ENCODE results near the gene RTP2. TPM values are rescaled to one million over a fixed set of nuclear protein-coding genes. Genes with fewer than 3 reads are reported as not detected.

Gene RTP2, protein sequence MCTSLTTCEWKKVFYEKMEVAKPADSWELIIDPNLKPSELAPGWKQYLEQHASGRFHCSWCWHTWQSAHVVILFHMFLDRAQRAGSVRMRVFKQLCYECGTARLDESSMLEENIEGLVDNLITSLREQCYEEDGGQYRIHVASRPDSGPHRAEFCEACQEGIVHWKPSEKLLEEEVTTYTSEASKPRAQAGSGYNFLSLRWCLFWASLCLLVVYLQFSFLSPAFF
- total RNA-seq = not detected in 2 replicates

DNA sequence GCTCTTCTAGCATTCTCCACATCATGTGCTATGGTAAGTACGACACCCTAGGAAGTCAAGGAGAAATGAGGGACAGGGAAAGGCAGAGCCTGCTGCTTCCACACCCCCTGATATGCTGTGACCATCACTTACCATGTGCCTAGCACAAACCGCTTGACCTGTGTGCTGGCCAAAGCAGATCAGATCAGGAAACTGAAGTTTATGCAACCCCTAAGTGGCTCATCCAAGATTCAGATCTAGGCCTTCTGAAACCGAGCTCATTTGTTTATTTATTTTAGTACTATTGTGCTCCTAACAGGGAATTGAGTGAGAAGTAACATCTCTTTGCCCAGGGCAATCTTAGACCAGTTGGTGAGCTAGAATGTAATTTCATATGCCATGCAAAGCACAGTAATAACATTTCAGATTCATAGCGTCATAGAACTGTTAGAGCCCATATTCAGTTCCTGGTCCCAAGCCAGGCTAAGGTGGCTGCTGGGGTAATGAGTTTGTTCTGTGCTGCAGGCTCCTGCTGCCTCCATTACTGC is at the start of gene RTP2:
TSS of gene RTP2 (minus strand) at position 51 of the 527 bp plus-strand sequence. CDS start 429 bp downstream, outside the sequence.
- intact Hi-C loops (cut with micrococcal nuclease) = no loop called here

DNA sequence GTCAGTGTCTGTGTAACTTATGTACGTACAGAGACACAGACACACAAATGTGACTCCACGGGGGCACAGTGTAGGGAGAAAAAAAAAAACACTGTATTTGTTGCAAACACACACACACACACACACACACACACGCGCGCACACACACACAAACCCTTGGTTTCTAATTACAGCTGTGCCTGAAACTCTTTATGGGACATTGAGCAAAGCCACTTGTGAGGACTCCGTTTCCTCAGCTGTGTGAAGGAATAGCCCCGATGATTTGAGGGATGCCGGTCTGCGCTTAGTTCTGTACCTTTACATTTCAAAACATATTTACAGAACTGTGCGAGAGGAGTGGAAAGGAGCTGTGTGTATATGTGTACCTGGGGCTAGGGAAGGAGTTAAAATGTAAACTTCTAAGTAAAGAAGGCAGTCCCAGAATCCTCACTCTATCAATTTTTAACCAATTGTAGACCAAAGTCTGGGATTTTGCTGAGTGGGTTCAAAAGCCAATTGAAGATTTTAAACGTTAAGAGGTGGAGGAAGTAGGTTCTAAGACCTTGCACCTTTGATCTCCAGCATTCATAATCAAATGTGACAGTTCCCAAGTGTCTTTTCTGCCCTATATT is 48.3 kb upstream of the RTP2 start:
- intact Hi-C loops (cut with micrococcal nuclease) = no loop called here

DNA sequence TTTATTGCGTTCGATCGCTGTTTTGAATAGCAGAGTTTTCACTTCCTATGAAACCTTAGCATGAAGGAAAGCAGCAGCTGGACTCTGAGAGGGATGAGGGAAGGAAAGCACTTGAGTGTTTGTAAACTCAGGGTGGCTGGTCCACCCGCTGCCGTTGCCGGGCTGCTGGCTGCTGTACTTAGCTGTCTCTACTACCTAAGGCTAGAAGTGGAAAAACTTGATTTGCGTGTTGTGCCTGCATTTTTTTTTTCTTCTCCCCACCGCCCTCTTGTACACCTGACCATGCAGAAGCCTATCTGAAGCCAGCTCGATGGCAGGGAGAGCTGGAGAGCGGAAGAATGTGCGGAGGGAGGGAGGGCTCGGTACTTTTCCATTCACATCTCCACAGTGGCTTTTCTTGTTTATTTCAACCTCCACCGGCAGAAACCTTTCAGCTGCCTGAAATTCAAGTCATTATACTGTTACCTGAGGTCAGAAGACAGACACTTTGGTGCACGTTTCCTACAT is 47.7 kb upstream of the RTP2 start:
- intact Hi-C loops (cut with micrococcal nuclease) = no loop called here

DNA sequence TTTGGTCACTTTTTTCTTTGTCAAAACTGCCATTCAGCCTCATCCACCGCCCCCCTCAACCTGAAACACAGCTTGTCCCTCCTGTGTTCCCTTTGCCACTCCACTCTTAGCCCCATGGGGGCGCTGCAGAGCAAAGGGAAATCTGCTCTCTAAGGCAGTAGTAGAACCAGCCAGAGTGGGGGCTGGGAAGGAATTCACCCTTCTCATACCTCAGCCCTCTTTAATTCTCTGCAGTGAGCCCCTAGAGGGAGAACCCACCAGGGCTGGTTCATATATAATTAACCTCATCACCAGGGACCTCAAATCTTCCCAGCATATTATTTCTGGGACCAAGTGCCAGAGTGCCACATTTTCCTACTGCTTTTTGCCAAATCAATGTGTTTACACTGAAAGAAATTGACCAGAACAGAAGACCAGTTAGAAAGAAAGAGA is 45.7 kb upstream of the RTP2 start:
- intact Hi-C loops (cut with micrococcal nuclease) = loop anchor here (1.0 to 5.0 kb wide), 5 partner anchors 29 to 313 kb away; no protein-coding TSS in a partner anchor

DNA sequence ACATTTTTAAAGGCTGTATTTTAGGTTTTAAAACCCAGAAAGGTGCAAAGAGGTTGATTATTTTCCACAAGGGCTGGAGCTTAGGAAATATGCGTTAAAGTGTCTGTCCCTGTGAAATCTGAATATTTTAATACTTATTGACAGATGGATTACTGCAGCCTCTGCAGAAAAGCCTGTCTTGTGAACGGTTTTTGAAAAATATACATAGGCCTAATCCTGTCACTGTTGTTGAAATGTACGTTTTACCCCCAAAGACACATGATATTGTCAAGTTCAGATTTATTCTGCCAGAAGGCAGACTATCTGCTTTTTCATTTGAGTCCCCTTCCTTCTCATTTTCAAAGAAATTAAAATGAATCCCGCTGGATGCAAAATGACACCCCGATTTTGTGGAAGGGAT is 45.1 kb upstream of the RTP2 start:
- intact Hi-C loops (cut with micrococcal nuclease) = loop anchor here (5.0 kb wide), 1 partner anchor 295 kb away; no protein-coding TSS in a partner anchor

DNA sequence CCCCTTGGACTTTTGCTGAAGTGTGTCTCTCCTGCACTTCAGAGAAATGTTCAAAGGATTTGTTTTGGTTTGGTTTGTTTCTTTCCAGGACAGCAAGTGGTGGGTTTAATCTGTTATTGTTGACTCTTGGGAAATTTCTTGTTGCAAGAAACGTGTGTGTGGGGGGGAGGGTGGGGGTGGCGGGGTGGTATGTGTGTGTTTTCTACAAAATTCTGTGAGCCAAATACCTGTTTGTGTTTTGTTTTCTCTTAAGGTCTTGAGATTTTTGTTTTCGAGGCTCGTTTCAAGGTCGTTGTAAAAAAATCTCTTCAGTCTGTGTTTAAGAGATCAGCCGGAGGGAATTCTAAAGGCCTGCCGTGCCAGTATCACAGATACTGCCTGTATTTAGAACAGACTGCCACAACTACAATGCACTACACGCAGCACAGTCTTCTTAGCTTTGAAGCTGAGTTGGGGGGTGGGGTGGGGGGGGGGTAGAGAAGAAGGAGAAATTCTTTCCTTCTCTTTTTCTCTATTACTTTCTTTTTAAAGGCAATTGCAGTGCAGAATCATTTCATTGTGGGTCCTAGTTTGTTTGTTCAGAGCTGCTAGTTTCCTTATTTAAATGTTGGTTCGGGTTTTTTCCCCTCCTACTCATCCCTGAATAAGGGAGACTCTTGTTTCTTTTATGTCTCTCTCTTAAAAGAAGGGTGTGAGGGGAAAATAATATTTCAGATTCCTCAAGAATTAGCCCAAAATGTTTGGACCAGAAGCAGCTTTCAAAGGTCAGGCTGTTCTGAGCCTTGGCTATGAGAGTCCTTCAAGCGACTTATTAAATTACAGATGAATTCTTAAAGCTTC is 44.3 kb upstream of the RTP2 start:
- intact Hi-C loops (cut with micrococcal nuclease) = loop anchor here (1.0 to 5.0 kb wide), 3 partner anchors 242 to 296 kb away; no protein-coding TSS in a partner anchor

DNA sequence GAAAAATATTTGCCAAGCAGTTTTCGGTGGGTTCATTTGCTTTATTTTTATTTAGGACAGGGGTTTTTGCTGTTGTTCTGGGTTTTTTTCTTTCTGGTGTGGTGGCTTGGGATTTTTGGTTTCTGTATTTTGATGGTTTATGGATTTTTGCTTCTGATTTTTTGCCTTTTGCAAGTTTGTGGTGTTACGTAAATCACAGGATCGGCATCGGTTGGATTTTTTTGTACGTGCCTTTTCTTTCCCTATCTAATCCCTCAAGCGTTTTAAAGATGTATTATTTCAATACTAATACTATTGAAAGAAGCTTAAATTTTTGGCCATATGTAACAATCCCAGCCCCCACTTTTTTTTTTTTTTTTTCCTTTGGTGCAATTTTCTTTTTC is 43.7 kb upstream of the RTP2 start:
- intact Hi-C loops (cut with micrococcal nuclease) = loop anchor here (1.0 to 5.0 kb wide), 3 partner anchors 242 to 296 kb away; no protein-coding TSS in a partner anchor

DNA sequence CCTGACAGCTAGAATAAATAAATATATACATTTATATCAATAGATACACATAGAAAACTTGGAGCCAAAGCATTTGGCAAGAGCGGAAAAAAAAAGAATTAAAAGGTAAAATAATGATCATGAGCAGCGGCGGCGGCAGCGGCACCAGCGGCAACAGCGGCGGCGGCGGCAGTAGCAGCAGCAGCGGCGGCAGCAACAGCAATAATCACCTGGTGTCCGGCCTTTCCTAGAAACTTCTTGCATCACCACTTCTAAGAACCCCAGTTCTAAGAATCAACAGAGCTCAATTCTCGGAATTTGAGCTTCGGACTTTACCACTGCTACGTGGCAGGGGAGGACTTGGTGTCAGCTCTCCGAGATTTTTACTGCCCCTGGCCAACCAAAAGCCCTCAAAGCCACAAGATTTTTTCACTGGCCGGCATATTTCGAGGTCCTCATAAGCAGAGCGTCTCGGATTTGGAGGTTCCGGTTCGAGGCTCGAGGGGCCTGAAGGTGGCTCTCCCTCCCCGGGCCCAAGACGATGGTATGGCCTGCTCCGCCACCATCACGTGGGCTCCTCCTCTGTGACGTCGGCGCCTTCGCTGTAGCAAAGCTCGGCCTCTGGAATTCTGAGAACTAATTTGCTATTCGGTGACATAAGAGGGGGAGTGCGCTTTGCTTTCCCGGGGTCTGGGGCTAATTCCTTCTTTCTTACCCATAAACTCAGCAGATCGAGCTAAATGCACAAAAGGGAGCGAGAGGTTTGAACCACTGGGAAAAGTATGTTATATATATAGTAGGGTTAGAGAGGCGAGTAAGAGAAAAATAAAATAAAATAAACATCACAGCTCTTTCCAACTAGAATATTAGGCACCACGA is 43.1 kb upstream of the RTP2 start, which contains the start of gene BCL6:
TSS of gene BCL6 (minus strand) at position 268 of the 858 bp plus-strand sequence. CDS start 11,775 bp downstream, outside the sequence.
- intact Hi-C loops (cut with micrococcal nuclease) = loop anchor here (1.0 to 5.0 kb wide), 8 partner anchors 58 to 655 kb away; partner anchors contain the start of gene LPP

DNA sequence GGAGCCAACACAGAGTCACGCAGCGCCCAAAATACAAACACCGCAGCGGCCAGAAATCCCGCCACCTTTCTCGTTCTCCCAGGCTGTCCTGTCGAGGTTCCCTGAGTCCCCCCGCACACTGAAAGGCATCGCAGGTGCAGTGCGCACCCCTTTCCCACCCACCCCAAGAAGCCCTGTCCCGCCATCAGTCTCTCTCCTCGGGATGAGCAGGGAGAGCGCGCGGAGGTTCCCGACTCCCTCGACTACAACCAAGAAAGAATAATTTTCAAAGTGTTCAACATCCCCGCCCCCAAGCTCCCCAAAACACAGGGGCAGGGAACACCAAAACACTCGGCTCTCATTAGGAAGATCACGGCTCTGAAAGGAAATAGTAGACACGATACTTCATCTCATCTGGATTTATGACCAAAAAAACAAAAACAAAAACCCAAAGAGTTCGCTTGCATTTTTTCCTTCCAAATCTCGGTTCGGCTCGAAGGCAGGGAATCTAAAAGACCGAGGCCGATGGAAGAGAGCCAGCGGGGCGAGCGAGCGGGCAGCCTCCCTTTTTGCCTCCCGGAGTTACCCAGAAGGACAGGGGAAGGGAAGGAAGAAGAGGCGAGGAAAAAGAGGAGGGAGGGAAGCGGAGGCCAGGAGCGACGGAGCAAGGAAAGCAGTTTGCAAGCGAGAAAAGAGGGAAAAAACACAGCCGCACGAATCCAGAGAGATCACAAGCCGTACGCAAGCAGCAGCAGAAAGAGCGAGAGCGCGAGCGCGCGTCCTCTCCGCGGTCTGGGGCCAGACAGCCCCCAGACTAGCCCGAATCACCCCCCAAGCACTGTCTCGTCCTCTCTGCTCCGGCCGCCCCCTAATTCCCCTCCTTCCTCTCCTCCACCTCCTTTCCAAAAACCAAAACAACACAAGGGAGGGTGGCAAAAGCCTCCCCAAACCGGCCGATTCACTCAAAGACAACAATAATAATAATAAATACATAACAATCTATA is 42.1 kb upstream of the RTP2 start:
- intact Hi-C loops (cut with micrococcal nuclease) = loop anchor here (1.0 to 5.0 kb wide), 7 partner anchors 59 to 1578 kb away; partner anchors contain the start of gene LPP

DNA sequence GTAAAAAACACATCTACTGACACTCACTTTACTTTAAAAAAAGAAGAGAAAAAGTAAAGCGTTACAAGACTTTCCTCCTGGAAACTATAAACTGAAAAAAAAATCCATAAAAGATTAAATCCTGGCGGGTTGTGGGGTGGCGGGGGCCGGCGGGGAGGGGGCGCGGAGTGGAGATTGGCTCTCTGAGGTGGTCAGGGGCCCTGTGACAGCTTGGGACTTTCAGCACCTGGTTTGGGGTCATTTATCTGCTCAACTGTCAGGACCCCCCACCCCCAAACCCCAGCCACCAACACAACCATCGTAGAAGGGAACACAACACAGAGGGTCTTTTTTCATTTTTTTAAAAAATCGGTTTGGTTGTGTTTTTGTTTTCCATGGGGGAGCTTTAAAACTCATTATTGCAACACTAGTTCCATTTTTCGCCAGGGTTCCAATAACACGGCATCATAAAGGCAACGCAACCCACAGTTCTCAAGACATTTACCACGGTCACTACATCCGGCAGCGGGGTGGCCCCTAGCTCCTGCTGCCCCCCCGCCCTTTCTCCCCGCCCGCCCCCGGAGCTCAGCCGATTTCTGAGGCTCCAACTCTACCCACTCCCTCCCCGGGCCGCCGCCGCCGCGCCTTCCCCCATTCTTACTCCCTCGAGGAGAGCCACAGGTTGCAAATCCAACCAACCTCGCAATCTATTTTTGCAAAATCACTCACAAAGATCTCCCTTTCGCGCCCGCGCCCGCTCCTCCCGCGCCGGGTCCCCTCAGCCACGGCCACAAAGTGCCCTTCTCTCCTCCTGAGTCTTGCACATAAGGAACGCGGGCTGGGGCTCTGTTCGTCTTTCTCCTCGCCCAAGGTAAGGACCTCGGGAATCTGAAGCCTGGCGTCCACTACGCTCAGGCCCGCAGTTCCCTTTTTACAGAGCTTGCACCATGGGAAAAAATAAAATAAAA is 41.1 kb upstream of the RTP2 start:
- intact Hi-C loops (cut with micrococcal nuclease) = loop anchor here (5.0 kb wide), 1 partner anchor 1579 kb away; no protein-coding TSS in a partner anchor

DNA sequence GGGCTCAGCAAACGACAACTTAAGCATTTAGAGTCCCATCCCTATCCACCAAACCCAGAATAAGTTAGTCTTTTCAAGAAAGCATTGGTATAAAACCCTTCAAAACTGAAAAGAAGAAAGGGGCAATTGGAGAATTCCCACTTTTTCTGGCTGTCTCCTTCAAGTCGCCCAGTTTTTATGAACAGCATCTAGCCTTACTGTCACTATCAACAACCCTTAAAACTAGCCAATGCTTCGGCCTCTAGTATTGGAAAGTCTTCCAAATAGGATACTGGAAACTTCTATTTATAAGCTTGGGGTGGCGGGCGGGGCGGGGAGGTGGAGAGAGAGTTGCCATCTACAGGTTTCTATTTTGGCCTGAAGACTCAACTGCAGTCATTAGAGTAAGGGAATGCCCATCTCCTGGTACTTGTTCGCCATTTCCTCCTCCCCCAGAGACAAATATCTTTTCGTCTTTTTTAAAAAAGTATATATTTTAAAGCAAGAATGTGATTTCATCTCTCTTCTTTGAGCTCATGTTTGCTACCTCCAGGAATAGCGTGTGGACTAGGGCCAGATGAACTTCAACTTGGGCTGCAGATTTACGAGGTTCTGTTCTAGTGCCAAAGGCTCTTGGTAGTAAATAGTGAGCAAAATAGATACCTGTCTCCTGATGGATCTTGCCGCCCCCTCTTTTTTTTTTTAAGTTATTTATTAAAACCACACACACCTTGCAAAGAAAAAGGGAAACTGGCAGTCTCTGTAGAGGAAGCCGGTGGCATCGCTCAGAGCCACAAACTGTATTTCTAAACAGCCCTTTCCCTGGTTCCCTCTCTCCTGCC is 40.2 kb upstream of the RTP2 start:
- intact Hi-C loops (cut with micrococcal nuclease) = loop anchor here (1.0 to 5.0 kb wide), 14 partner anchors 233 to 1580 kb away; no protein-coding TSS in a partner anchor

DNA sequence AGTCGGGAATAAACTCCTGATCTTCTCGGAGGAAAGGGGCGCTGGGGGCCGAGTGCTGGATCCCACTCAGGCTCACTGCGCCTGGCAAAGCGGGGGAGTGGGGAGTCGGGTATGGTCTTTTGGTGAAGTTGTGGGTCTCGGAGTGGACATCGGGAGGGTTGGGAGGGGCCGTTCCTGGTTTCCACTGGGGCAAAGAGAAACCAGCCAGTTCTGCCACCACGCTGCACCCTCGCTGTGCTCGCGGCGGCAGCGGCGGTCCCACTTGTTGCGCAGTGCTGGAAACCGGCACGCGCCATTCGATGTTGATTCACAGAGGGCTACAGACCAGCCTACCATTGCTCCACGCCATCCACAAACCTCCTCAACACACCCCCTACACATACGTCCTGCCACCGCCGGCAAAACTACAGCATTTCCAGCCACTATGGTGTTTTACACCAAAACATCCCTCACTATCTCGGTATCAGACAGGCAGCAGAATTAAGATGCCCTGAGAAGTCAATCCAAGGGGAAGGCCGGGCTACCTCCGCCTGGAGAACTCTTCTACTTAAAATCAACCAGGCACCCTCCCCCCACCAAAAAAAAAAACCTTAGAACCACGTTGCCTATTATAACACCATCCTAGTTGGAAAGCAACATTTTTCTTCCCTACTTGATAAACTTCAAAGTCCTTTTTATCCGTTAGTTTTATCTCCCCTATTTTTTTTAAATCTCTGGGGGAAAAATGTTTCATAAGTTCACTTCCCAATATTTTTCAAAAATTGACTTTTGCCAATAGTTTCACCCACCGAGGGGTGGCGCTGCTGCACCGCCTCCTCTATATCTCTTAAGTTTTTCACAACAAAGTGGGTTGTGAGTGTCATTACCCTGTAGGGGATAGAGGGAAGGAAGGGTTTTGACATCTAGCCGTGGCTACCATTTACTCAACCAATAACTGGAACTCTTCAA is 39.3 kb upstream of the RTP2 start:
- intact Hi-C loops (cut with micrococcal nuclease) = loop anchor here (1.0 to 5.0 kb wide), 14 partner anchors 234 to 1581 kb away; no protein-coding TSS in a partner anchor

DNA sequence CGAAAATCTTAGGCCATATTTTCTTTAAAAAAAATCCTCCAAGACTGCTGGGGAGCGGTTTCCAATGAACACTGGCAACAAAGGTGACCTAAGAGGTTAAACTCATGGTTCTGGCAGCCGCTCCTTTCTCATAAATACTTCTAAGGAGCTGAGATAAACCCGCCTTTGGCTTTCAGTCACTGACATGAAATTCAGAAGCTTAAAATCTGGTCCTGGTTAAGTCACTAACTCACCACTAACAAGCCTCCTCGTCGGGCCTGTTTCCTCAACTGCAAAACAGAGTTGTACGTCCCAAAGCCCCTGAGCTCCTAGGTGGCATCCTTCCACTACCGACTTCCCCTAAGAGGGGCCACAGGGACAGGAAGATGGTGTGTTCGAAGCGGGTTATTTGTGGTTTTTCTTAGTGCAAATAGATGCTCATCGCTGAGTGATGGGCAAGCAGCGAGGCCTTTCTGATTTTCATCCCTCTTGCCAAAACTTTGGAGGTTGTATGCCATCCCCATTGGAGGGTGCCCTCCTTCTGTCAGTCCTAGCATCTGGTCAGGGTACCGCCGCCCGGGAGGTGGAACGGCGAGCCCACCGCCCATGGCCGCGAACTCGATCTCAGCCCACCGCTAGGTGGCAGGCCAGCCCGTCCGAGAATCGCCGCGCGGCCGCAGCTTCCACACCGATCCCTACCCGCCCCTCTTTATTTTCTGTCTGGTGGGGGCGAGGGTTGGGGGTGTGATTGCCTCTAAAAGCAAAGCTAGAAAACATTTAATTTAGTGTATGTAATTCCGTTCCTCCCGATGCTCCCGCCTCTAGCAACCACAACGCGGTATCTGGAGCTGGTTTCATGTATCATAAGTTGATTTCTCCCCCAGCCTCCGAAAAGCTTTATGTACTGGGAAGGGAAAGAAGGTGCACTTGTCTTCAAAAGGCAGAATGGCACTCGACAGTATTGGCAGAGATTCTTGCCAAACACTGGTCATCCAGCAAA is 38.4 kb upstream of the RTP2 start:
- intact Hi-C loops (cut with micrococcal nuclease) = loop anchor here (1.0 to 5.0 kb wide), 3 partner anchors 1310 to 1582 kb away; no protein-coding TSS in a partner anchor
